Muscle layer of duodenum (tissue), 2 donors: Measurements from ENCODE around the gene CACNB4.
"Not testable (repeated sequence)": the region's sequence is repeated elsewhere in the genome, so short reads cannot be mapped to it uniquely, and the experiment has no call there.

Experiments used
- H3K27ac ChIP-seq: one replicate; pipeline ENCODE4 v1.7.0; 2013; ENCODE audit warnings: mild to moderate bottlenecking, low read length
- H3K27me3 ChIP-seq: one replicate; pipeline ENCODE4 v1.7.0; 2013; ENCODE audit warnings: low read depth, mild to moderate bottlenecking, control low read depth, low read length
- H3K36me3 ChIP-seq, 2 donors: one replicate each; pipeline ENCODE4 v1.7.0; 2013; ENCODE audit warnings: low read length in 2 of 2, control low read depth in 1 of 2, mild to moderate bottlenecking in 1 of 2; ENCODE audit not compliant: insufficient read depth in 2 of 2, control insufficient read depth in 1 of 2
- H3K4me1 ChIP-seq, 2 donors: one replicate each; pipeline ENCODE4 v1.7.0; 2013; ENCODE audit warnings: low read length in 2 of 2, mild to moderate bottlenecking in 2 of 2, control low read depth in 1 of 2, moderate library complexity in 1 of 2; ENCODE audit not compliant: insufficient read depth in 2 of 2, control insufficient read depth in 1 of 2
- H3K4me3 ChIP-seq, 2 donors: one replicate each; pipeline ENCODE4 v1.7.0; 2013; ENCODE audit warnings: low read length in 2 of 2, low read depth in 1 of 2, mild to moderate bottlenecking in 1 of 2
- H3K9me3 ChIP-seq, 2 donors: one replicate each; pipeline ENCODE4 v1.7.0; 2013; ENCODE audit warnings: low read length in 2 of 2, control low read depth in 1 of 2, mild to moderate bottlenecking in 1 of 2; ENCODE audit not compliant: control insufficient read depth in 1 of 2
- donor health status: healthy.

Gene CACNB4

GRCh38 chr2:151882786-151883445 is 215.9 kb downstream of the CACNB4 start:
- Histone ChIP-seq H3K27ac (no peak overlapping the region), H3K4me3 (no peak overlapping the region), H3K27me3 (no peaks in the 10 kb centered on the region), H3K9me3 (no peaks in the 10 kb centered on the region), H3K36me3 (no peaks in the 10 kb centered on the region), H3K4me1 (no peaks in the 10 kb centered on the region)

DNA sequence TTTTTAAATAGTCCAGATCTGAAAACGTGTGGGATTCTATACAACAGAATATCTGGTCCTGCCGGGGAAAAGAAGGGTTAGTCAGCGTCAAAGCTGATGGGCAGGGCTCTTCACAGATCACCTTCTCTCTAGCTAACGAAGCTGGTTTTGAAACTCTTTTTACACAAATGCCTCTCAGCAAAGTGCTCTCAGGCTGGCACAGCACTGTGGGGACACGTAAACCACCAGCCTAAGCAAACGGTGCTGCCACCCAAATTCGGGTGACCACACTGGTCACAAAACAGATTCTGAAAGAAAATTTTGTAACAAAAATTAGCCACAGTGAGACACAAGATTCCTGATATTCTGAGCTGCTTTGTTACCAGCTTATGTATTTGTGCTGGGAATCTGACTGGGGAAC is 217.5 kb downstream of the CACNB4 start:
- H3K9me3 ChIP-seq = no peaks in the 10 kb centered on the region
- no peaks in the 10 kb centered on the region for H3K36me3 ChIP-seq
- no peaks in the 10 kb centered on the region for H3K27me3 ChIP-seq
- H3K4me3 ChIP-seq = no peak overlapping the region
- no peak overlapping the region for H3K27ac ChIP-seq
- H3K4me1 ChIP-seq = no peaks in the 10 kb centered on the region

- Histone ChIP-seq H3K27me3 (no peaks in the 10 kb centered on the region), H3K4me3 (no peak overlapping the region), H3K27ac (no peak overlapping the region), H3K4me1 (no peaks in the 10 kb centered on the region), H3K36me3 (no peaks in the 10 kb centered on the region), H3K9me3 (no peaks in the 10 kb centered on the region)
Measured at GRCh38 chr2:151880586-151880985, 218.3 kb downstream of the CACNB4 start.

GRCh38 chr2:151878655-151879563 is 219.9 kb downstream of the CACNB4 start:
- H3K36me3 ChIP-seq = no peaks in the 10 kb centered on the region
- H3K9me3 ChIP-seq = no peaks in the 10 kb centered on the region
- H3K4me1 ChIP-seq = no peaks in the 10 kb centered on the region
- H3K4me3 ChIP-seq = no peak overlapping the region
- H3K27ac ChIP-seq = no peak overlapping the region
- no peaks in the 10 kb centered on the region for H3K27me3 ChIP-seq

DNA sequence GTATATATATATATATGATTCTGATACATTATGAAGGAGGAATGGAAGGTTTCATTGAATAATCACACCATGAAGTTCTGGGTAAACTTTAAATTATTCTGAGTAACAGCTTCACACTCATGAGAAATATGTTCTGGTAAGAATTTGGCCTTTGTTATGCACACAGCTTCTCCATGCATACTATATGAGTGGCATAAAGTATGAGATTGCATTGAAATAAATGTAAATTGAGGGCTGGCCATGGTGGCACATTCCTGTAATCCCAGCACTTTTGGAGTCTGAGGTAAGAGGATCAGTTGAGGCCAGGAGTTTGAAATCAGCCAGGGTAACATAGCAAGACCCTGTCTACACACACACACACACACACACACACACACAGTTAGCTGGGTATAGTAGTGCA is 220.6 kb downstream of the CACNB4 start:
- no peaks in the 10 kb centered on the region for H3K4me1 ChIP-seq
- H3K36me3 ChIP-seq = no peaks in the 10 kb centered on the region
- no peak overlapping the region for H3K4me3 ChIP-seq
- no peaks in the 10 kb centered on the region for H3K27me3 ChIP-seq
- no peak overlapping the region for H3K27ac ChIP-seq
- no peaks in the 10 kb centered on the region for H3K9me3 ChIP-seq

GRCh38 chr2:151875631-151876030 is 223.2 kb downstream of the CACNB4 start:
- H3K27ac ChIP-seq, H3K4me3 ChIP-seq, H3K9me3 ChIP-seq, H3K4me1 ChIP-seq, H3K27me3 ChIP-seq, H3K36me3 ChIP-seq: not testable (repeated sequence)

- no peaks in the 10 kb centered on the region for H3K27me3 ChIP-seq
- H3K27ac ChIP-seq = no peak overlapping the region
Measured at GRCh38 chr2:151872463-151872862, 226.4 kb downstream of the CACNB4 start.

GRCh38 chr2:151869291-151869690 is 229.6 kb downstream of the CACNB4 start:
- Histone ChIP-seq H3K9me3 (no peaks in the 10 kb centered on the region), H3K36me3 (no peaks in the 10 kb centered on the region), H3K4me1 (no peaks in the 10 kb centered on the region), H3K27ac (no peak overlapping the region), H3K27me3 (no peaks in the 10 kb centered on the region), H3K4me3 (no peak overlapping the region)

More at GRCh38 chr2:151872463-151872862, 226.4 kb downstream of the CACNB4 start:
- H3K9me3 ChIP-seq = no peaks in the 10 kb centered on the region
- H3K4me3 ChIP-seq = no peak overlapping the region
- no peaks in the 10 kb centered on the region for H3K36me3 ChIP-seq
- no peaks in the 10 kb centered on the region for H3K4me1 ChIP-seq

- H3K36me3 ChIP-seq = no peaks in the 10 kb centered on the region
- no peaks in the 10 kb centered on the region for H3K27me3 ChIP-seq
- no peaks in the 10 kb centered on the region for H3K9me3 ChIP-seq
- no peak overlapping the region for H3K4me3 ChIP-seq
- peaks cover 0 to 4% of the 10 kb centered on the region in 2 donors for H3K4me1 ChIP-seq
- H3K27ac ChIP-seq = no peak overlapping the region
Measured at GRCh38 chr2:151862700-151863099, 236.1 kb downstream of the CACNB4 start.

DNA sequence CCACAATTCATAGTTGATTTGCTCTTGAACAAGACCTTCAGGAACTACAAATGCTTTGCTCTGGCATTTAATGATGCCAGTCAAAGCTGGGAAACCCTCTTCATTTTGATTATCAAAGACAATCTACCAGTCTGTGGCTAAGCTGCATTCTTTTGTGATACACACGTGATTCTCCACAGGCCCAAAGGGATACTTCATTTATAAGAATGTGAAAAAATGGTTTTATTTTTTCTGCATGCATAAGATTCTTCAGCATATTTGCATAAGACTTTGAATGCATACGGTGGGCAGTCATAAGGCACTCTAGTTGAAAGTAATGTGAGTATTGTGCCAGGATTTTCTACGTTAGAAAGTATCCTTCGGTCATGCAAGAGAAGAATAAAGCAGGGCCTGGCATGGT is 237.7 kb downstream of the CACNB4 start:
- no peak overlapping the region for H3K4me3 ChIP-seq
- no peaks in the 10 kb centered on the region for H3K27me3 ChIP-seq
- H3K27ac ChIP-seq = no peak overlapping the region
- peaks cover 0 to 4% of the 10 kb centered on the region in 2 donors for H3K4me1 ChIP-seq
- no peaks in the 10 kb centered on the region for H3K9me3 ChIP-seq
- H3K36me3 ChIP-seq = no peaks in the 10 kb centered on the region

- no peak overlapping the region for H3K4me3 ChIP-seq
- H3K27me3 ChIP-seq = no peaks in the 10 kb centered on the region
- no peaks in the 10 kb centered on the region for H3K9me3 ChIP-seq
- H3K27ac ChIP-seq = no peak overlapping the region
- H3K4me1 ChIP-seq = peaks cover 0 to 4% of the 10 kb centered on the region in 2 donors
- no peaks in the 10 kb centered on the region for H3K36me3 ChIP-seq
Measured at GRCh38 chr2:151860613-151861146, 238.2 kb downstream of the CACNB4 start.
